Central memory CD4-positive, alpha-beta T cell (primary cell): Measurements from ENCODE around the gene RPL35.

Experiments
- DNase-seq: peaks from one replicate; pipeline ENCODE4 v3.0.0; 2022
- total RNA-seq, 3 experiments: gene quantifications; one replicate each; lab custom pipeline; 2026; lab: John Stamatoyannopoulos, UW

The RPL35 gene
- 254 to 720 (median 594) reads per million in 3 experiments for total RNA-seq

DNA sequence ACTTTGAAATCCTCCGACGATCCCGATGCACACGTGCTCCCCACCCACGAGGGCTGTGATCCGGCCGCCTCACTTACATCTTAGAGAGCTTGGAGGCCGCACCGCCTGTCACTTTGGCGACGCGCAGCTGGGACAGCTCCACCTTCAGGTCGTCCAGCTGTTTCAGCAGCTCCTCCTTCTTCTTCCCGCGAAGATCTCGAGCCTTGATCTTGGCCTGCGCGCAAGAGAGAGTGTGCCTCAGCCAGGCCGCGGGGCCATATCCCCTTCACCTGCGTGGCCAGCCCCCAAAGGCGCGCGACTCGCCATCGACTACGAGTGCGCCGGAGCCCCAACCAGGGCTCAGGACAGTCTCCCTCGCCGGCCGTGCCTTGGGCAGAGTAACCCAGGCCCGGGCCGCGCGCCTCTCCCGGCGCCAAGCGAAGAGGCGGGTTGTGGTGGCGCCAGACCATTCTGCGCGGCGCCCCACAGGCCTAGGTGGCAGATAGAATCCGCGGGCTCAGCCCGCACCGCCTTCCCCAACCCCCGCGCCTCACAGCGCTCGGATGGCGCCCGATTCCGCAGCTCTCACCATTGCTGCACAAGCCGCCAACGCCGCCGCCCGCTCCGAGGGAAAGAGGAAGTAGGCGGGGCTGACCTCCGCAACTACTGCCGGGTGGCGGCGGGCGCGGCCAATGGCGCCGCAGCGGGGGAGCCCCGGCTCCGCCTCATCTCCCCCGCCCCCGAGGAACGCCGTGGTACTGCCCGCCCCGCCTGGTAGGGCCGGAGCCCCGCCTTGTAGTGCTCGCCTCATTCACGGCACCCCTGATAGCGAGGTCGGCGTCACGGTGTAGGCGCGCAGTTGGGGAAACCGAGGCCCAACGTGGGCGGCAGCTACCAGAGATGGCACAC is at the start of gene RPL35, which contains the start of gene ARPC5L:
Gene RPL35 (minus strand): TSS at position 616 of the 888 bp plus-strand sequence. CDS start 45 bp downstream, at position 571.
Gene ARPC5L (plus strand): TSS at position 789 of the 888 bp plus-strand sequence. CDS start 7,161 bp downstream, outside the sequence.
- DNase-seq = peak; percentile 94

GRCh38 chr9:124908098-124908497 is 46.3 kb upstream of the RPL35 start:
- DNase-seq = no peak

GRCh38 chr9:124906966-124907365 is 45.2 kb upstream of the RPL35 start:
- no peak for DNase-seq

- DNase-seq = no peak
Observed at GRCh38 chr9:124899845-124900244, 38.1 kb upstream of the RPL35 start.

- no peak for DNase-seq
Observed at GRCh38 chr9:124897570-124898460, 36.1 kb upstream of the RPL35 start.

GRCh38 chr9:124894741-124895170 is 33.0 kb upstream of the RPL35 start:
- peak; percentile 56 for DNase-seq

GRCh38 chr9:124894035-124894740 is 32.4 kb upstream of the RPL35 start:
- DNase-seq = no peak

GRCh38 chr9:124890179-124890578 is 28.4 kb upstream of the RPL35 start:
- DNase-seq = no peak

- no peak for DNase-seq
Observed at GRCh38 chr9:124889006-124889405, 27.2 kb upstream of the RPL35 start.

GRCh38 chr9:124887832-124888231 is 26.1 kb upstream of the RPL35 start:
- DNase-seq = no peak

- DNase-seq = no peak
Observed at GRCh38 chr9:124886866-124887492, 25.2 kb upstream of the RPL35 start.

DNA sequence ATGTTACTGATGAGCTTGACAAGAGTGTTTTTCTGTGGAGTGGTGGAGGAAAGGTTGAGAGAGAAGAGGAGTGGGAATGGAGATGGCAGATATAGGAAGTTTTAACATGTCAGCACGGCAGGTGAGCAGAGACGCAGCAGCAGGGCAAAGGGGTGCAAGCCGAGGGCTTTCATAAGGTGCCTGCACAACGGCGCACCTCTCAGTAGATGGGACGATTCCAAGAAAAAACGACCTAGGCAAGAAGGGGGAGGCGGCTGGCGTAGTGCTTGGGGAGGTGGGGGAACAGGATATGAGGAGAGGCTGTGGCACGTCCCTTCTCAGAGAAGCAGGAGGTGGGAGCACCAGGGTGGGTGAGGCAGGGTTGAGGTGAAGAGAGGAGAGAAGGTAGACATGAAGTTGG is 24.7 kb upstream of the RPL35 start:
- no peak for DNase-seq

DNA sequence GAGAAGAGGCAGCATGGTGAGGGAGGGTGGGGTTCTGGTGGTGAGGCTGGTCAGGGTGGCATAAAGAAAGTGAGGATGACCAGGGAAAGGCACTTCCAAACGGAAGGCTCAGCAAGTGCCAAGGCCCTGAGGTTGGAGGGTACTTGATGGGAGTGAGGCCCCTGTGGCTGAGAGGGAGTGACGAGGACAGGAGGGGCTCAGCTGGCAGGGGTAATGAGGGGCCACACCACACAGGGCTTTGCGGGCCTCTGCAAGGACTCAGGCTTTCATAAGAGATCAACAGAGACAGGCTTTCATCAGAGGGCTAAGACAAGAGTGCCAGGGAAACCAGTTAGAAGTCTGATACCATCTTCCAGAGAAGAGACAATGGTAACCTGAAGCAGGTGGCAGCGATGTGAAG is 23.8 kb upstream of the RPL35 start:
- no peak for DNase-seq

- DNase-seq = no peak
Observed at GRCh38 chr9:124884376-124884775, 22.6 kb upstream of the RPL35 start.

GRCh38 chr9:124882231-124882630 is 20.5 kb upstream of the RPL35 start:
- DNase-seq = no peak

DNA sequence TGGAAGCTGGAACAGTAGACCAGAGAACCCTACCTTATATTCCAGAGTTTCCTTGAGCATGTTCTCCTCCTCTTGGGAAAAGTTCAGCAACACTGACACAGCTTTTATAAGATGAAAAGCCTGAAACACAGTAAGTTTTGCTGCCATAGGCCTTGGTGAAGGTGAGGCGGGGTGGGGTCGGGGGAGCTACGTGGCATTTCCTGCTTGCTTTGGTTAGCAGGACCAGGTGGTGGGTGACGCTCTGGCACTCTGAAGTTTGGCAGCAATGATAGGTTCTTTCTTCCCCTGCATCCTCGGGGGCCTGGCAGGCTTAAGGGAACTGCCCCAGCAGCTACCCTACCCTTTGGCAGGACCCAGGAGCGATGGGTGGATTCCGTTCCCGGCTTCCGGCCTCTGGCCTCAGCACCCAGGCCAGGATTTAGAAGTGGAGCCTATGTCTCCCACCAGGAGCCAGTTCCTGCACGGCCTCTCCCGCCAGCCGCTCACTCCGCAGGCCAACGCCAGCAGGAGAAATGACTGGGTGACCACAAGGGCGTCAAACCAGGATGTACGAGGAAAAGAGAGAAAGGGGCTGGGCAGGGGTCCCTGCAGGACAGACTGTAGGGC is 19.5 kb upstream of the RPL35 start:
- DNase-seq = no peak

GRCh38 chr9:124880501-124880900 is 18.7 kb upstream of the RPL35 start:
- no peak for DNase-seq

DNA sequence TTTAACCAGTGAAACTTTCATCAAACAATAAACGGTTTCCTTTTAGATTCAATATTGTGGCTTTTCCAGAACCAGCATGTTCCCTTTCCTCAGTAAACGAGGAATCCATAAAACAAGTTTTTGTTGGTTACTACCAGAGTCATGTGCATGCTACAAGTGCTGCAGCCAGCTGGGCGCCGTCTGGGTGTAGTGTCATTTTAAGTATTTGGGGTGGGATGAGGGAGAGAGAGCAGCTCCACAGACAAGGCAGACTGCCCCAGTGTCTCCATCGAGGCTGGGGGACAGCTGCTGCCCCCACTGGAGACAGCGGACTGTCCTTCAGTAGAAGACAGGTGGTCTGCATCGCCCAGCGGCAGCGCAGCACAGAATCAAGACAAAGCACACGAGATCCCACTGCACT is 17.5 kb upstream of the RPL35 start:
- no peak for DNase-seq

DNA sequence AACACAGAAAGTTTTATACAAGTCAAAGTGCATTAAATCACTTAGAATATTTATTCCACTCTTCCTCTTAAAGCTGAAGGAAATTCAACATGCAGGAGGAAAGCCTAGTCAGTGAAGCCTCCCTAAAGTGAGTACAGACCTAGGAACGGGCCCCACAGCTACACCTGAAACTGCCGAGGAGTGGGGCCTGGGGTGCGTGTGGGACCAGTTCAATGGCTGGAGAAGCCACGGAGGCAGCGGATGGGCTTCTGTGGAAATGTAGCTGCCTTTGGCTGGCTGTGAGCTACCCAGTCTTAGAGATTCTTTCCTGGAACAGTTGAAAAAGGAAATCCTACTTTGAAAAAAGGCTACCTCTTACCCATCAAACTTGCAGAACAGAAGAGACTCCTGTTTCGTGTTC is 16.8 kb upstream of the RPL35 start:
- no peak for DNase-seq

GRCh38 chr9:124878021-124878420 is 16.3 kb upstream of the RPL35 start:
- no peak for DNase-seq

DNA sequence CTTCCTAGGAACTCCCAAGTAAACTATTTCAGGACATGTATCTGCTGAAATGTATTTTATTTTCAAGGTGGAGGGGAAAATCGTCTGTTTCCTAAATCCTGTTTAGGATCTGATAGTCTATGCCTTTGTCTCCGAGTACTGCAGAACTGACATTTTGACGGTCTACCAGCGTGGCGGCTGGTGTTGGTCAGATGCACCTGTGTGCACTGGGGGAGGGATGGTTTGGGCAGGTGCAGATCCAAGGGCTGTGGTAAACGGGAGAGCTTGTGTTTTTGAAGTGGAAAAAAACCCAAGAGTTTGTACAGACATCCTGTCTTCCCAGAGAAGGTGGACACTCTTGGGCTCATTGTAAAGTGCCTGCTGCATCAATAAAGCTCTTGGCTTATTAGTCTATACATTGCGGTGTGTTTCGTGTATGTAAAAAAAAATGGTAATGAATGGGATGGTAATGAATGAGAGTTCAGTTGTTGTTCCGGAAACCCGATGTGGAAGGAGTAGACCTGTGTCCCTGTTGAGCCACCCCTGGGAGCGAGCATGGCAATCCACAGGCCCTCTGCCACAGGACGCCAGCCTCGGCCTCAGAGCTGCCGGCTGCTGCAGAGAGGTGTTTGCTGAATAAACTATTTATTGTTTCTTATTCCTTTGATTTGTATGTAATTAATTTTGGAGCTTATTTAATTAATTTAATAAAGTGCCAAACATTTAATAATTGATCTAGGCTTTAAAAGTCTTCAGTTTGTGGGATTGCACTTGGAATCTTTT is 15.4 kb upstream of the RPL35 start:
- DNase-seq = no peak
